Suprapubic skin (tissue), 4 donors: ENCODE measurements around the gene MARCHF6.

ENCODE experiments used
- CTCF ChIP-seq, 2 donors: fragments of 200-600 bp in 1 of 2; fragments of 450-650 bp in 1 of 2; sonication (generic) in 1 of 2; IDR thresholded peaks; one replicate each; pipeline ENCODE4 v1.5.1; 2016 to 2019; ENCODE audit warnings: antibody characterized with exemption in 2 of 2, mild to moderate bottlenecking in 1 of 2, moderate library complexity in 1 of 2
- EP300 ChIP-seq: sonication (generic); formaldehyde crosslinking; IDR thresholded peaks from one replicate; pipeline ENCODE4 v1.6.1; 2017; ENCODE audit warnings: antibody characterized with exemption
- POLR2A ChIP-seq, 2 donors: fragments of 450-650 bp; IDR thresholded peaks; one replicate each; pipeline ENCODE4 v1.6.1; 2017; ENCODE audit warnings: antibody characterized with exemption in 2 of 2, mild to moderate bottlenecking in 2 of 2, moderate library complexity in 2 of 2
- POLR2AphosphoS5 ChIP-seq, 3 donors: sonication (generic); formaldehyde crosslinking; IDR thresholded peaks; one replicate each; pipeline ENCODE4 v1.6.1; 2017; ENCODE audit warnings: antibody characterized with exemption in 3 of 3

DNA sequence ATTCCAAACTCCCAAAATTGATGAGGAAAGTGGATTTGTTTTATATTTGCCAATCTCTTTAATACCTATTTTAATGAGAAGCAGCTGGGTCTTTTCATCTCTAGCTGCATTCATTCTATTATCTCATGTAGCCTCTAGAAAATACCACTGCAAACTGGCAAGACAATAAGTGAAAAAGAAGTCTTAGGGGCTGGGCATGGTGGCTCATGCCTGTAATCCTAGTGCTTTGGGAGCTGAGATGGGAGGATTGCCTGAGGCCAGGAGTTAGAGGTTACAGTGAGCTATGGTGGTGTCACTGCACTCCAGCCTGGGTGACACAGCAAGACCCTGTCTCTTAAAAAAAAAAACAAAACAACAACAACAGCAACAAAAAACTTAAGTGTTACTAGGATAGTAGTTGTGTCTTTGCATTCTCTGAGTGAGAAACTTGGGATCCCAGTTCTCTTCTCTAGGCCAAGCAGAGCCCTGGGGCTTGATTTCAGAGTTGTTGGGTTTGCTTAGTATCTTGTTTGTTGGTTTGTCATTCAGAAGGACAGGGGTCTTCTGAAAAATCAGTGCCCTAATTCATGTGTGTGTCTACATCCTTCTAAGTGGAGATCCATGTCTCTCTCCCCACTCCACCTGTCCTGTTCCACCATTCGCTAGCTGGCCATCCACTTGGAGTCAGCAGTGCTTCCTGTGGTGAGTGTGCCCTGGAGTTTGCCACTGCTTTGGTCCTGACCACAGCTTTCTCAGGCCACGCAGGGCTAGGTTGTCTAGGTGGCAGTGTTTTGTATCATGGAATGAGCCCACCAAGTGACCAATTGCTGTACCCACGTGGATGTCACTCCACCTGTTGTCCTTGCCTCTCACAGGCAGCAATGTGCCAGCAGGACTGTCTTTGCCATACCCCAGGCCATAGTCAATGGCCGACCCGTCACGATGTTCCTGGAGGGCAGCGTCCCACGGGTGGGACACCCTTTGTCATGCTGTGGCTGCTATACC lies 19.5 kb downstream of the MARCHF6 start:
- TF ChIP-seq POLR2A (IDR thresholded peaks at IDR 0.05): no peak
- TF ChIP-seq POLR2AphosphoS5 (IDR thresholded peaks at IDR 0.05): no peak
- no peak for TF ChIP-seq CTCF (IDR thresholded peaks at IDR 0.05)
- TF ChIP-seq EP300: no peak
